NCI-H345 treated with DMSO at 0.1 percent for 48 hours (cell line): ENCODE data around the gene MMEL1.

ENCODE experiments used
- DNase-seq: peaks from one replicate; lab custom pipeline; 2025; ENCODE audit not compliant: unreplicated experiment; lab: John Stamatoyannopoulos, UW

The MMEL1 gene

DNA sequence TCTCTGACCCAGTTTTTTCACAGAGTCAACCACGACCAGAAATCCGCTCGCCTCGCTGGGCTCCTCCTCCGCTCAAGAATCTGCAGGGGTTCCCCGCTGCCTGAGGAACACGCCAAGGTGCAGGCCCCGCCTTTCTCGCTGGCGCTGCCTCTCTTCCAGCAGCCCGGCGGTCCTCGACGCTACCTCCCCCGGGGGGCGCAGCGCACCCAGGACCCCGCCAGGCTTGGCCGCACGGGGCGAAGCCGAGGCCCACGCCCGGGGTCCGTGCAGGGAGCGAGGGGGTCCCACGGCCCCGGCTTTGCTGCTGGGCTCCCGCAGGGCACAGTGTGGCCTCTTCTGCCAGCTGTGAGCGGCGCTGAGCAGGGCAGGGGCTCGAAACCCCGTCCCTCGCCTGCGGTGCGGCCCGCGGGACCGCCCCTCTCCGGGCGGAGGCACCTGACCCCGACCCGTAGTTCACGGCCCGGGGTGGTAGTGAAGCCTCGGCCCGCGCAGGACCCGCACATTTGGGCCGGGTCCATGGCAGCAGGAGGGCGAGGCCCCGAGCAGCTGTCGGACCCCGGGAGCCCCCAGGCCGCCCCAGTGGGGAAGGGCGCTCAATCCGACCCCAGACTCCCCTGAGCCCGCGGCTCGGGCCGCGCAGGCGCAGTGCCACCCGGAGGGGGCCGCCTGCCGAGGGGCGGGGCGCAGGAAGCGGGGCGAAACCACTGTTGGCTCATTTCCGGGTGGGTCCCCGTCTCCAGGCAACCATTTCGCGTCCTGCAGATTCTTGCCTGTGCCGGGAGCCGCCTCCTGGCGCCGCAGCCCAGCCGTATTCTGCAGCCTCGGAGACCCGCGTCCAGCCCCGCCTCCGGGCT, 10.0 kb upstream of the MMEL1 start:
- DNase-seq: peak; percentile 86

DNA sequence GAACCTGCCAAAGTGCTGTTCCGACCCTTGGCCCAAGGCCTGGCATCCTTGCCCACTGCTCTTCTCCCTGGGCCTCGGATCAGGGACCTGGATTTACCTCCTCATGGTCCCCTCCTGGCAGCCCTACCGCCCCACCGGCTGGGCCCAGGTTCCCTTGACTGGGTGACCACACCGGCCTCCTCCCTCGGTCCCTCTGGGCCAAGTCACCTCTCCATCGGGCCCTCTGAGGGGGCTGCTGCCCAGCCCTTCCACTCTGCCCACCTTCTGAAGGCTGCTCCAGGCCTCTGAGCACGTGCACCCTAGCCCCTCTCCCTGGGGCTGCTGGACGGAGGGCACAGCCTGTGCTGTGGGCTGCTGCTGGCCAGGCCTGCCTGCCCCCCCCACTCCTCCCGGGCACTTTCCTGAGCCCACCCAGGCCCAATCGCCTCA, 9.3 kb upstream of the MMEL1 start:
- no peak for DNase-seq

DNA sequence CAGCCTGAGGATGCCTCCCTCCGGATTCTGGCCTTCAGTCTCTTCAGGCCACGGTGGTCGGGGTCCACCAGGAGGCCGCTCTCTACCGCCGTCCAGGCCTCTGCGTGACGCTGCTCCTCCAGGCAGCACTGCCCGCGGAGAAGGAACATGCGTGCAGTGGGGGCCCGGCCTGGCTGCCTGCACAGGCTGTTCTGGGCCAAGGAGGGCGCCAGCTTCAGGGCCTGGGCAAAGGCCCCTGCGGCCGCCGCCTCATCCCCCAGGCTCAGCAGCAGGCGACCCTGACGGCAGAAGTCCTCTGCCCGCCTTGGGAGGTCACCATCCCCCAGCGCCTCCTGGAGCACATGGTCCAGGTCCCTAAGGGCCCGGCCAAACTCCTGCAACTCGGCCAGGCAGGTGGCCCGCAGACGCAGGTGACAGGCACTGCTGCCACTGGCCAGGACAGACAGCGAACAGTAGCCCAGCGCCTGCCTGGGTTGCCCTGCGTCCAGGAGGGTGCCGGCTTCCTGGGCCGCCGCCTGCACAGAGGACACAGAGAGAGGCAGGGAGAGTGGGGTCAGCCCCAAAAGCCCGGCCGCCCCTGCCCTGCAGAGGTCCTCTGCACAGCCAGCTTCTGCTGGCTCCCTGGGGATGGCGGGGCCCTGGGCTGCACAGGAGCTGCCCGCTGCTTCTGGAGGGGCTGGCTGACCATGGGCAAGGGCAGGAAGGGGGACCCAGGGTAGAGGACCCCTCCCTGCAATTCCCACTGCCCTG, 8.7 kb upstream of the MMEL1 start:
- no peak for DNase-seq

DNA sequence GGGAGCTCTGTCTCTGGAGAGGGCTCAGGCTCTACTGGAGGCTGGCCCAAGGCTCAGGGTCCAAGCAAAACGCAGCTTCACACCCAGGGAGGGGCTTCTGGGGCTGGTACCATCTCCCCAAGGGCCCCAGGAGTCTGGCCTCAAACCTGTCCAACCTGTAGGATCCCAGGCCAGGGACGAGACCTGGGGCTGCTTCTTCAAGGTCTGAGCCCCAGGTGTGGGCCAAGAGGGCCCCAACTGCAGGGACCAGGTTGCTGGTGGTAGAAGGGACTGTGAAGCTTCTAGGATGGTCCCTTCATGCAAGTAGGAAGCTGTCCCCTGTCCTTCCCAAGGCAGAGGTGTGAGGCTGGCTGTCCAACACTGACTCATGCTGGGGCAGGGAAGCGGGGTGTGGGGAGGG, 7.8 kb upstream of the MMEL1 start:
- no peak for DNase-seq

DNA sequence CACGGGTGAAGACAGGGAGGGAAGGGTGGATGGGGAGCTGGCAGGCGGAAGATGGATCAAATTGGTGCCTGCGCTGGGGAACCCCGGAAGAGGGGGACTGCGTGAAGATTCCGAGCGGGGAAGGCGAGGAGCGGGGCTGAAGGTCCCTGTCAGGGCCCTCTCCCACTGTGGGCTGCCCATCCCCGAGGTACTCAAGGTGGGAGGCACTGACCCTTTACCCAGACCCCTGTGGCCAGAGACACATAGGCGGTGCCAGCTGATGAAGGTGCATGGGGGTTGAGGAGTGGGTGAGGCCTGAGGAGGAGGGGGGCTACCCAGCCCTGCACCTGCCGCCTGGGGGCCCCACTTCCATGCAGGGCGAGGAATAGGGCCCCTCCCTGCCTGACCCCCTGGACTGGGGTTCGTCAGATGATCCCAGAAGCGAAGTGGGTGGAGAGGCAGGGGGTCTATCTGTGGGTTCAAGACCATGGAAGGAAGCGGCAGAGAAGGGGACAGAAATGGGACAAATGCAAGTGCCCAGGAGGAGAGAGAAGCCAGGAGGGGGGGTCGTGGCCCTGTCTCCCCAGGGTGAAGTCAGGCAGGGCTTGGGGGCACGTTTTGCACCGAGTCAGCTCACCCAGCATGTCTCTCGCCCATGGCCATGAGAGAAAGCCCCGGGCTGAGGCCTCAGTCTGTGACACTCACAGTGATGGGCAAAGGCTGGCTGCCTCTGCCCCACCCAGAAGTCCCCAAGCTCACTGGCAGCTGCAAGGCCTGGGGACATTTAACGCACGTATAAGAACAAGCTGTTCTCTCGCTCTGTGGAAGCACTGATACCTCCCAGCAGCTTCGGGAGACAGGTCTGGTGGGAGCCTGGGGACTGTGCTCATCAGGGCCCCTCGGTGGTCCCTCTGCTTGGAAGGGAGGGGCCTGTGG, 7.0 kb upstream of the MMEL1 start:
- DNase-seq: no peak

DNA sequence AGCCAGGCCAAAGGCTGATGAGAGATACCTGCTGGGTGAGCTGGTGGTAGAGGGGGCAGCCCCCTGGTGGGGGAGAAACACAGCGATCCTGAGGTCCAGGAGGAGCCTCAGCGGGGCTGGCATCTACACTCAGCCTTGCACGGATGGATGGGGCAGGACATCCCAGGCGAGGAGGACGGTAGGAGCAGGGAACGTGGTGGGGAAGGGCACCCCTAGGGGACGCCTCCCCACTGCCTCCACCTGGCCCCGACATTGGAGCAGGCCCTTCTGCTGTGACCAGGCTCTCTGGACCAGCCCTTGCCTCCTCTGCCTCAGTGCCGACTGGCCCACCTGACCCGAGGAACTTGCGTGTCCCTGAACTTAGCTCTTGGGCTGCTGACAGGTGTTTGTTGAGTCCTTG, 6.4 kb upstream of the MMEL1 start:
- no peak for DNase-seq

DNA sequence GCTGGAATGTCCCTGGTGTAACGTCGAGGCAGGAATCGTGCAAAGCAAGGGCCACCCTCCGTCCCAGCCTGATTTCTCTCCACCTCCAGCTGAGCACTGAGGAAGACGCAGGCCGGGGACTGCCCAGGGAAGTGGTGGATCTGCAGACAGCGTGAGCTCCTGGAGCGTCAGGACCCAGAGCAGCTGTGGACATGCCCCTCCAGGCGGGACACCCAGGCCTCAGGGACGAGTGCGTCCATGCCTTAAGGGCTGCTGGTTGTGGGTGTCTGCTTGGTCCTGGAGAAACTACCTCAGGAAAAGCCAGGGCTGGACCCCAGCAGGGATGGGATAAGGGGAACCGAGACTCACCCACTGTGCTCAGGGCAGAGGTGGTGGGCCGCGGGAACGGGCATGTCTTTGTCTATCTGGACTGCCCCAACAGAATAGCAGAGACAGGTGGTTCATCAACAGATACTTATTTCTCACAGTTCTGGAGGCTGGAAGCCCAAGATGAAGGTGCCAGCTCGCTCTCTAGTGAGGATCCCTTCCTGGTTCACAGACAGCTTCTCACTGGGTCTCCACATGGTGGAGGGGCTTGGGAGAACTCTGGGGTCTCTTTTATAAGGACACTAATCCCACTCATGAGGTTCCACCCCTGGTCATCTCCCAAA, 5.8 kb upstream of the MMEL1 start:
- no peak for DNase-seq

DNA sequence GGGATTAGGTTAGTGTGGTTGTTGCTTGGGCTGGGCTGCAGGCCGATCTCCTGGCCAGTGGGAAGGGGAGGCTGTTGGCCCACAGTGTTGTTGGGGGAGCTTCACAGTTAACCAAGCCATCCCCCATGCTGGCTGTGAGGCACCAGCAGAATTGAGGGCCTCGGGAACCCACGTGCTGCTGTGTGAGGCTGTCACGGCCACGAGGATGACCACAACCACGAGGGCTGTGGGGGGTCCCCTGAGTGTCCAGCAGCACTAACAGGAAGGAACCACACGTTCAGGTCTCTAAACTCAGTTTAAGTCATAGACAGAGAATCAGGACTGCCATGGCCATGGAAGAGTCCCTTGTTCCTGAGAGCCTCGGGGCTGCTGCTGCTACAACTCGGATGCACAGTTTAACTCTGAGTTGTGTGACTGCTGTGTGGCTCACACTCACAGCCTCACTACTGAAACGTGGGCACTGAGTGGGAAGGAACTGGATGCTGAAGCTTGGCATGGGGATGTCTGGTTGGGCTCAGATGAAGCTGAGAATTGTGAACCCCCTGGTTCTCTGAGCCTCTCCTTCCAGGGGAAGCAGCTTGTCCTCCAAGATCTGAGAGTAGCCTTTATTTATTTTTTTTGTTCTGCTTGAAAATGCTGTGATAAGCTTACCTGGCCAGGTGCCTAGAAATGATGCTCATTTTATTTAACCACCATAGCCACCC, 4.8 kb upstream of the MMEL1 start:
- DNase-seq: no peak

DNA sequence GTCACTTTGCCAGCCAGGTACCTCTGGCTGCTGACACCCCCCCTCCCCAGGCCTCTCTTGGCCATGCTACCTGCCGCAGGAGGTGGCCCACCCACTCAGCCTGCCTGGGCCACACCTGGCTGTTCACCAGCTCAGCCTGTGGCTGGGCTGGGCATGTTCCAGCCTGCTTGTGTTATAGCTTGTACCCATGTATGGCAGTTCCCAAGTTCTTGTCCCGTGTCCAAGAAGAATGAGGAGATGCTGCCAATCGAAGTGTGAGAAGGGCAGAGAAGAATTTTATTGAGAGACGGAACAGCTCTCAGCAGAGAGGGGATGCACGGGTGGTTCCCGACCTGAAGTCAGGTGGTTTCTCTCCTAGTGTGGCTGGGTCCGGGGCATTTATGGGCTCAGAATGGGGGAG, 3.9 kb upstream of the MMEL1 start:
- DNase-seq: no peak

DNA sequence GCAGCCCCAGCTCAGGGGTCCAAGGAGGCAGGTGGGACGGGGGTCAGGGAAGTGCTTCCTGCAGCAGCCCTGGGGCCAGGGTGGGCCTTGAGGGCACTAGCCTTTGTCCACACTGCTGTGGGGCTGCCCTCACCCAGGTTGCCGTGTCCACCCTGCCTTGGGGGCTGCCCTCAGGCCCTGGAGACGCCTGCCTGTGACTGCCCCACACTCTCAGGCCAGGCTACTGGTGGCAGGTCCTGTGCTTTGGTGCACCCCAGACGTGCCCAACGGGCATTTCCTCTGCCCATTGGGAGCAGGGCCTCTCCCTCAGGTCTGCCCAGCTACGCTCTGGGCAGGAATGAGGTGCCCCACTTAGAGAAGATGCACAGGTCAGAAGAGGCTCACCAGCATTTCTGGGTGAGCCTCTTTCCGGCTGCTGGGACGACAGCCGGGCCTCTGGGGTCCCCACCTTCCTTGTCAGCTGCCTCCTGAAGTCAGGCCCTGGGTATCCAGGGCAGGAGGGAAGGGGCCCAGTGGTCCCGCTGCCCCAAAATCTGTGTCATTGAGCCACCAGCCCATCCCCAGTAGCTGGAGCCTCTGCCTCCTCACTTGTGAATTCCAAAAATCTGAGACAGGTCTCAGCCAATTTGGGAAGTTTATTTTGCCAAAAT, 2.7 kb upstream of the MMEL1 start:
- DNase-seq: no peak

DNA sequence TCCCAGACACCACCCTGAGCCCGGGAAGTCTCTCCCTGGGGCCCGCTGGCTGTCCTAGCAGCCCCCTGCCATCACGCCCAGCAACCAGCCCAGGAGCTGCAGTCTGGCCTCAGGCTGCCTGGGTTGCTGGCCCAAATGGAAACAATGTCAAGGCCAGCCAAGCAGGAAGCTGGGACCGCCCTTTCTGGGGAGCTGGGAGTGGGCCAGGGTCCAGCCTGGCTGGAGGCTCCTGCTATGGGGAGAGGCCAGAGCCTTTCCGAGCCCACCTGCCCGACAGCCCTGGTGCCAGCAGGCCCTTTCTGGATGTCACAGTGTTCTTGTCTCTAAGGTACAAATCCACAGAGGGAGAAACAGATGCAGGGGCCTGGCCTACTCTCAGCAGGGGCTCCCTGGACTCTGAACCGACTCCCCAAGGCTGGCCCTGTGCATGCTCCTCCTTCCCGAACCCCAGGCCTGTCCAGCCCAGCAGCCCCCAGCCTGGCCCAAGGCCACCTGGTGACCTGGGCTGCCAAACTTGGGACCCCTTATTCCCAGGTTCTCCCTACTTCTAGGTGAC, 1.2 kb upstream of the MMEL1 start:
- no peak for DNase-seq

DNA sequence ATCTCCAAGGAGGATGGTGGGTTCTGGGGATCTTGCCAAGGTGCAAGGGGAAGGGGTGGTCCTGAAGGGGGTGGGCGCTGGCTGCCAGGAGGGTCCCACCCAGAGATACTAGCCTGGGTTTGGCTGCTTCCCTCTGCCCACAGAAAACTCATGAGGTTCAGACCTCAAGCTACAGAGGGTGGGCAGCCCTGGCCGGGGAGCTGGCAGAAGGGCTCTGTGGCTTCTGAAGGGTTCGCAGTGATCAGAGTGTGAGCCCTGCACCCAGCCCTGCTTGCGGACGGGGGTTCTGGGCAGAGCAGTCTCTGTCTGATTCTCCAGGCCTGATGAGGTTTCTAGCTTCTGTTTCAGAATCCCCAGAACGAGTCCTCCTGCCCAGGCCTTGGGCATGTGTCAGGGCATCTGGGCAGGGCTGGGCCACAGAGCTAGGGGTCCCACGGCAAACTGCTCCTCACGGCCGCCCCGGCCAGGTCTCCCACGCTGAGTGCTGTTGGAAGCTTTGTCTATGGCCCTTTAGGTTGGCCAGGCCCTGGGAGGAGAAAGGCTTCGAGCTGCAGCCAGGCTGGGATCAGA, 635 bp upstream of the MMEL1 start:
- DNase-seq: no peak

DNA sequence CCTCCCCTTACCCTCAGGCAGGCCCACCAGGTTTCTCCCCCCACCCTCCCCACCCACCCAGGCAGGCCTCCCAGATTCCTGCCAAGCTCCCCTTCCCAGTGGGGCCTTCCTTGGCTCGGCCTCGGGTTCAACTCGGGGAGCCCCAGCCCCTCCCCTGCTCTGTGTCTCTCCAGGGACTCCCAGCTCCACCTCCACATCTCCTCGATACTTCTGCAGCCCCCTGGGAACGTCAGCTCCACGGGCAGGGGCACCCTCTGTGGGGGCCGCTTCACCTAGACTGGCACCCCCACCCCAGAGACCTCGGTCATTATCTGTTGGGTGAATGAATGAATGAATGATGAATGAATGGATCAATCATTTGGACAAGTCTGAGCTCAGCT, 775 bp downstream of the MMEL1 start:
- no peak for DNase-seq

DNA sequence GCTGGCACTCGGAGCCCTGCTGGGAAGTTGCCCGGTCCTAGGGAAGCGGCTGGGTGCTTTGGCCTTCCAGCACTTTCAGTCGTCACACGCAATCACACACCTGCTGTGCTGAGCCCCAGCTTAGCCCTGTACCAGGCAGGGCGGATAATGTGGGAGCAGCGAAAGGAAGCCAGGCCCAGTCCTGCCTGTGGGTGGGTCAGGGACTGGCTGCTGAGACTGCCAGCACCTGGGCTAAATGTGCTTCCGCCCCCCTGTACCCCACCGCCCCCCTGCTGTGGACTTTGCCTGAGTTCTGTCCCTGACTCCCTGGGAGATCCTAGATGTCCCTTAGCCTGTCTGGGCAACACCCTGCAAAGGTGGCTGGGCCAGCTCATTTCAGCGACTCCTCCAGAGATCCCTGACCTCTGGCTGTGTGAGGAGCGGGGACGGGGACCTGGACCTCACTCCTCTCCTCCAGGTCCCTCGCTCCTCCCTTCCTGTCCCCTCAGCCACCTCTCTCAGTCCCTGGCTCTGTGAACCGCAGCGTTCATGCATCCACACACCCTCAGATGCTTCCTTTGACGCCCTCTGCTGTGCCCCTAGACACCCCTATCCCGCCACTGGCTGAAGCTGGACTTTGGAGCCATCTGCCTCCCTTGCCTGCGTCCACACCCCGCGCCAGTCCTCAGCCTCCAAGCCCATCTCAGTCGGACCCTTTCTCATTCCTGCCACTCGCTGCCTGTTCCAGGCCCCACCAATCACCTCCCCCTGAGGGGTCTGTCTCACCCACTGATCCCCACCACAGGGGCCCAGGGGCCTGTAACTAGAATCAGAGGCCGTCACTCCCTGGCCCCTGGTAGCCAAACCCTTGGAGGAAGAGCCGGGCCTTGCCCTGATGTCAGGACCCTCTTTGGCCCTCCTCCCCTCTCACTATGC, 1.4 kb downstream of the MMEL1 start:
- DNase-seq: no peak

DNA sequence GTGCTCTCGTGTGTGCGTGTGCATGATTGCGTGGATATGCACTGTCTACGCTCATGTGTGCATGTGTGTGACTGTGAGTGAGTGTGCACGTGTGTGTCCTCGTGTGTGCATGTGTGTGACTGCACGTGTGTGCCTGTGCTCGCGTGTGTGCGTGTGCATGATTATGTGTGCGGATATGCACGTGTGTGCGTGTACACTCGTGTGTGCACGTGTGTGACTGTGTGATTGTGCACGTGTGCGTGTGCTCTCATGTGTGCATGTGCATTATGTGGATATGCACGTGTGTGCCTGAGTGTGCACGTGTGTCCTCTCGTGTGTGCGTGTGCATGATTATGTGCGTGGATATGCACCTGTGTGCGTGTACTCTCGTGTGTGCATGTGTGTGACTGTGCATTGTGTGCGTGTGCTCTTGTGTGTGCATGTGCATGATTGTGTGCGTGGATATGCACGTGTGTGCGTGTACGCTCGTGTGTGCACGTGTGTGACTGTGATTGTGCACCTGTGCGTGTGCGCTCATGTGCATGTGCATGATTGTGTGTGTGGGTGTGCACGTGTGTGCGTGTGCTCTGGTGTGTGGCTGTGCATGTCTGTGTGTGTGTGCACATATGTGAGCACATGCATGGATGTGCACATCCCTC, 2.2 kb downstream of the MMEL1 start:
- DNase-seq: no peak

DNA sequence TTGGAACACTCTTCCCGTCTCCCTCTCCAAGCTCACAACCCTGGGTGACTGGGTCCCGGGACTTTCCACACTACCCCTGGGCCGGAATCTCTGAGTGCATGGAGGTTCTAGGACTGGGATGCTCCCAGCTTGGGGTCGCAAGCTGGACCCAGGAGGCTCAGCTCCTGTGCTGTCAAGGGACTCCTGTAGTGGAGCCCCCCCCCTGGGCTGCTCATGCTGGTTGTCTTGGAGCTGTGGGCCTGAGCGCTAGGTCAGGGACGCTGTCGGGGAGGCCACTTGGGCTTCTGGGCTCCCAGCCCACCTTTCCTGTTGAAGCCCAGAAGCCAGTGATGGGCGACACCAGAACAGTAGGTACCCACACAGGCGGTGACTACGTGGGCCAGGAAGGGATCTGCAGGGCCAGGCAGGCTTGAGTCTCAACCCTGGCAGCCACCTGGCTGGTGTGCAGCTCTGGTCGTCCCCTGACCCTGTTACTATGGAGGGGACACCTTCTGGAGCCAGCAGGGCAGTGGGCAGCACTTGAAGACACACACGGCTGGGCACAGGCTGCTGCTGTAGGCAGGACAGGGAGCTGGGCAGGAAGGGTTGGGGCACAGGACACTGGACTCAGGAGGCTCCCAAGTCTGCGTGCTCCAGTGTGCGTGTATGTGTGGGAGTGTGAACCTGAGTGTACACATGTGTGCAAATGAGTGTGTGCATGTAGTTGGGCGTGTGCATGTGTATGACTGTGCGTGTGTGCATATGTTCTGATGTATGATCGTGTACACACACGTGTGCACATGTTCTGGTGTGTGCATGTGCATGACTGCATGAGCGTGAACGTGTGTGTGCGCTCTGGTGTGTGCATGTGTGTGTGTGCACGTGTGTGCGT, 3.0 kb downstream of the MMEL1 start:
- DNase-seq: no peak
